ENCODE measurements around the gene FOXP1.

Gene FOXP1

GRCh38 chr3:71584394-71585011 is 975 bp upstream of the FOXP1 start:
- peak; percentile 49 for DNase-seq (ENCODE audit: low read depth)
- no peak for TF ChIP-seq CTCF (conservative IDR thresholded peaks at IDR 0.05; ENCODE audit: control insufficient read depth, insufficient read depth, low read depth, low read length)
- H3K4me3 ChIP-seq (ENCODE audit: control insufficient read depth, low read depth, low read length) = peak overlapping the region; percentile 66

GRCh38 chr3:71582612-71583565 is 639 bp downstream of the FOXP1 start:
- no peak for DNase-seq (ENCODE audit: low read depth)
- H3K4me3 ChIP-seq (ENCODE audit: control insufficient read depth, low read depth, low read length) = peak overlapping the region; percentile 66
- no peak for TF ChIP-seq CTCF (conservative IDR thresholded peaks at IDR 0.05; ENCODE audit: control insufficient read depth, insufficient read depth, low read depth, low read length)

GRCh38 chr3:71582036-71582611 is 1.4 kb downstream of the FOXP1 start:
- peak overlapping the region; percentile 66 for H3K4me3 ChIP-seq (ENCODE audit: control insufficient read depth, low read depth, low read length)
- TF ChIP-seq CTCF (conservative IDR thresholded peaks at IDR 0.05; ENCODE audit: control insufficient read depth, insufficient read depth, low read depth, low read length) = no peak
- DNase-seq (ENCODE audit: low read depth) = no peak

- no peak for TF ChIP-seq CTCF (conservative IDR thresholded peaks at IDR 0.05; ENCODE audit: control insufficient read depth, insufficient read depth, low read depth, low read length)
- DNase-seq (ENCODE audit: low read depth) = no peak
Measured at GRCh38 chr3:71581457-71582035, 2.0 kb downstream of the FOXP1 start.

GRCh38 chr3:71580636-71581456 is 2.7 kb downstream of the FOXP1 start:
- TF ChIP-seq CTCF (conservative IDR thresholded peaks at IDR 0.05; ENCODE audit: control insufficient read depth, insufficient read depth, low read depth, low read length) = no peak
- DNase-seq (ENCODE audit: low read depth) = no peak
- H3K4me3 ChIP-seq (ENCODE audit: control insufficient read depth, low read depth, low read length) = peak overlapping the region; percentile 66

More at GRCh38 chr3:71581457-71582035, 2.0 kb downstream of the FOXP1 start:
- H3K4me3 ChIP-seq (ENCODE audit: control insufficient read depth, low read depth, low read length) = peak overlapping the region; percentile 66
